ENCODE measurements around the gene SLF1.

Gene SLF1

GRCh38 chr5:94661086-94661485, 42.6 kb downstream of the SLF1 start:
- no peak for DNase-seq (ENCODE audit: low read depth)

- DNase-seq (ENCODE audit: low read depth): no peak
These were observed 49.5 kb downstream of the SLF1 start for GRCh38 chr5:94667937-94668336.

GRCh38 chr5:94670726-94671125, 52.3 kb downstream of the SLF1 start:
- DNase-seq (ENCODE audit: low read depth): no peak

- no peak for DNase-seq (ENCODE audit: low read depth)
These were observed 54.3 kb downstream of the SLF1 start for GRCh38 chr5:94672746-94673145.

- no peak for DNase-seq (ENCODE audit: low read depth)
These were observed 56.3 kb downstream of the SLF1 start for GRCh38 chr5:94674490-94675382.

- DNase-seq (ENCODE audit: low read depth): no peak
These were observed 57.6 kb downstream of the SLF1 start for GRCh38 chr5:94675965-94676618.

GRCh38 chr5:94682814-94683520, 64.5 kb downstream of the SLF1 start:
- no peak for DNase-seq (ENCODE audit: low read depth)

GRCh38 chr5:94689908-94690307, 71.4 kb downstream of the SLF1 start:
- DNase-seq (ENCODE audit: low read depth): no peak

GRCh38 chr5:94690778-94691177, 72.3 kb downstream of the SLF1 start:
- DNase-seq (ENCODE audit: low read depth): no peak

- DNase-seq (ENCODE audit: low read depth): no peak
These were observed 72.8 kb downstream of the SLF1 start for GRCh38 chr5:94691291-94691690.

- DNase-seq (ENCODE audit: low read depth): no peak
These were observed 73.5 kb downstream of the SLF1 start for GRCh38 chr5:94691949-94692348.

- DNase-seq (ENCODE audit: low read depth): no peak
These were observed 74.1 kb downstream of the SLF1 start for GRCh38 chr5:94692581-94692980.

GRCh38 chr5:94693043-94693822, 74.8 kb downstream of the SLF1 start:
- DNase-seq (ENCODE audit: low read depth): no peak

- no peak for DNase-seq (ENCODE audit: low read depth)
These were observed 75.4 kb downstream of the SLF1 start for GRCh38 chr5:94693845-94694370.

- no peak for DNase-seq (ENCODE audit: low read depth)
These were observed 76.2 kb downstream of the SLF1 start for GRCh38 chr5:94694671-94695070.

GRCh38 chr5:94698197-94698596, 79.7 kb downstream of the SLF1 start:
- no peak for DNase-seq (ENCODE audit: low read depth)

- no peak for DNase-seq (ENCODE audit: low read depth)
These were observed 81.1 kb downstream of the SLF1 start for GRCh38 chr5:94699562-94699961.

- DNase-seq (ENCODE audit: low read depth): no peak
These were observed 82.1 kb downstream of the SLF1 start for GRCh38 chr5:94700592-94700991.

- no peak for DNase-seq (ENCODE audit: low read depth)
These were observed 84.3 kb downstream of the SLF1 start for GRCh38 chr5:94702729-94703128.

GRCh38 chr5:94705427-94705826, 87.0 kb downstream of the SLF1 start:
- DNase-seq (ENCODE audit: low read depth): no peak

- no peak for DNase-seq (ENCODE audit: low read depth)
These were observed 88.9 kb downstream of the SLF1 start for GRCh38 chr5:94707359-94707758.

GRCh38 chr5:94709277-94709676, 90.8 kb downstream of the SLF1 start:
- no peak for DNase-seq (ENCODE audit: low read depth)
